NCI-H1930 (cell line): ENCODE measurements around the gene TACO1.

Source experiments
- DNase-seq, 2 experiments: peaks; one replicate each; lab custom pipeline; 2025; lab: John Stamatoyannopoulos, UW

TACO1 gene

DNA sequence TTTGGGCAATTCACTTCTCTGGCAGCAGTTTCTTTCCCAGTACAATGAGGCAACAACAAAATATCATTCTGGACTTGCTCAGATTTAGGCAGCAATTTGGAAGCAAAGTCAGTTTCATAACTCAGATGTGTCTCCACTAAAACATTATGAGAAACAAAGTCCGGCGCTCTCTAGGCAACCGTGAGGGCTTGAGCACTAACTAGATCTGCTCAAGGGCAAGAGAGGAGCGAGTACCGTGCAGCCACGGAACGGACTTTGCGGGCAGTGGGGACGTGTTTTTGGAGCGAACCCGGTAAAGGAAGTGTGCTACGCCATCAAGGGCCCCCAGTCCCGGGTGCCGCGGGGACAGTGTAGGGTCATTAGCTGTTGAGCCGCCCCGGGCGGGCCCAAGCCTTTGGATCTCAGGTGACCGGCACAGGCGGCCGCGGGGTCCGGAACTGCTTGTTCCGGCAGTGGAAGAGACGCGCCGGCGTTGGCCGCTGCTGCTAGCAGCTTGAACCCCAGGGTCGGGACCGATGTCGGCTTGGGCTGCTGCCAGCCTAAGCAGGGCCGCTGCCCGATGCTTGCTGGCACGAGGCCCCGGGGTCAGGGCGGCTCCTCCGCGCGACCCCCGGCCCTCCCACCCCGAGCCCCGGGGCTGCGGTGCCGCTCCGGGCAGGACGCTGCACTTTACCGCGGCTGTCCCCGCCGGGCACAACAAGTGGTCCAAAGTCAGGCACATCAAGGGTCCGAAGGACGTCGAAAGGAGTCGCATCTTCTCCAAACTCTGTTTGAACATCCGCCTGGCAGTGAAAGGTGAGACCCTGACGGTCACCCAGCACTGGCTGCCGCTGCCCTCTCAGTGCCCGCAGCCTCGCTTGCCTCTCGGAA is at the start of gene TACO1:
Gene TACO1 (plus strand): TSS at position 327 of the 870 bp plus-strand sequence. CDS start 189 bp downstream, at position 516.
- DNase-seq: peak; percentile 40 to 84

DNA sequence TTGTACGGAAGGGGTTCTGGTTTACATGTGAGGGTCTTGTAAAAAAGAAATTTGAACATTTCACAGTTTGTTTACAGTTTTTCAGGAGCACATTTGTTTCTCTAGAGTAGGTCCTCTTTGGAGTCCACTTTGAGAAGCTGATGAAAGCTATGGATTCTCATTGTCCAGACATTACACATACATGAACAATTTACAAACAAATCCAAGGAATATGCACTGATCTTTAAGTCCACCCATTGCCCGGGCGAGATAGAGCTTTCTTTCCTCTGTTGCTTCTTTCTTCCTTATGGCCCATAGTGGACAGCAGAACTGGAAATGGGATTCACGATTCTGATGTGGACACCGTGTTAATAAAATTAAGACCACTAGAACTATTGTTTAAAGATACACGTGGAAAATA is 48.5 kb upstream of the TACO1 start:
- DNase-seq: no peak

DNA sequence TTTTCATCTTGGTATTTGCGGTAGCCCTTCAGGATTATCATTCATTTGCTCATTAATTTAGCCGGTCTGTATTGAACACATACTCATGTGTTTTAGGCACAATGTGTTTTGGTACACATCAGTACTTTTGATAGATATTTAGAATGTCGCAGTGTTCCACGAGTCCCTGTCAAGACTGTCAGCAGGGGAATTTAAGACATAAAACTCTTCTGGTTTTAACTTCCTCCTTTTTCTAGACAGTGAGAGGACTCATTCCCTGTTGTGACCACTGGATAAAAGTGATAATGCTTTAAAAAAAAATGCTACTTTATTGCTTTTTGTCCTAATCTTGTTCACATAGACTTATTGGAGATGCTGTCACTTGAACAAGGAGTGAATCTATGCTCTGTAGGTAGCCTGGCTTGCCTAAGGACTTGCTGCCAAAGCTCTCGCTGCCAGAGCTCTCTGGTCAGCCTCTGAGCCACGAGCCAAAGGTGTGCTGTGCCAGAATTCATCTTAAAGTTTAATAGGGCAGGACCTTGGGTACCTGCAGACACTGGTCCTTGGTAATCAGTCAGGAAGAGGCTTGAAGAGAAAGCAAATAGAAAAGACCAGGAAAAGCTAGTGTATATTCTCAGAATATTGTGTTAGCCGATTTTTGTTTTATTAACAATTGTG is 45.1 kb upstream of the TACO1 start:
- no peak for DNase-seq

DNA sequence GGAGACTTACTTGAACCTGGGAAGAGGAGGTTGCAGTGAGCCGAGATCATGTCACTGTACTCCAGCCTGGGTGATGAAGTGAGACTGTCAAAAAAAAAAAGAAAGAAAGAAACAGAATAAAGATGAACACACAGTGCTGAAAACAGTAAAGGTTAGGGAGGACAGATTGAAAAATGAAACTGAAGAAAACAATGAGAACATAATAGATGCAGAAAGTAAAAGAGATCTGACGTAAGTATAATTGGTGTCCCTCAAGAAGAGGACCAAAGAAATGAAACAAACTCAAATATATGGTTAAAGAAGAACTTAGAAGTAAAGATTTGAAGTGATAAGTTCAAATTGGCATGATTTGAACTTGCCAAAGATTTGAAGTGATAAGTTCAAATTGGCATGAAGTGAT is 43.3 kb upstream of the TACO1 start:
- no peak for DNase-seq

DNA sequence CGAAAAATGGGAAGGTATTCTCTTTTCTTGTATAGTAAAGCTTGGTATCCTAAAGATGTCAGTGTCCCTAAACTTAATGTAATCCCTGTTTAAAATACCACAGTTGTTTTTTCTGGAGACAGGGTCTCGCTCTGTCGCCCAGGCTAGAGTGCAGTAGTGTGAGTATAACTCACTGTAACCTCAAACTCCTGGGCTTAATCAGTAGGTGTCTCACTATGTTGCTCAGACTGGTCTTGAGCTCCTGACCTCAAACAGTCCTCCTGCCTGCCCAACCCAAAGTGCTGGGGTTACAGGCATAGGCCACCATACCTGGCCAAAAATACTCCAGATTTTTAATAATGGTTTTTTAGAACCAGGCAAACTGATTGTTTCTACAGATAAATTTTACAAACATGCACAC is 42.3 kb upstream of the TACO1 start:
- no peak for DNase-seq

DNA sequence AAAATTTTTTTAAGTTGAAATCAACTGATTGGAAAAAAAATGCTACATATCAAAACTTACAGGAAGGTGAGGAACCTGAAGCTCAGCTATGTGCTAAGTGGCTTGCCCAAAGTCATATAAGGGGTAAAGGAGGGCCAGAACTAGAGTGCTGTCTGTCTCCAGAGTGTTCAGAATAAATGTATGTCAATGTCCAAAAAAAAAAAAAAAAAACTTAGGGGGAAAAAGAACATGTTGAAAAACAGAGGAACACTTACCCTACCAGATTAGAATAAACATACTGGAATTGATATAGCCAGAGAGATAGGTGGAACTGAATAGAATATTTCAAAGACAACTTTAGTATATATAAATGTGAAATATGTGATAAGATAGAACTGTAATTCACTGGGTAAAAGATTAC is 38.9 kb upstream of the TACO1 start:
- DNase-seq: no peak

DNA sequence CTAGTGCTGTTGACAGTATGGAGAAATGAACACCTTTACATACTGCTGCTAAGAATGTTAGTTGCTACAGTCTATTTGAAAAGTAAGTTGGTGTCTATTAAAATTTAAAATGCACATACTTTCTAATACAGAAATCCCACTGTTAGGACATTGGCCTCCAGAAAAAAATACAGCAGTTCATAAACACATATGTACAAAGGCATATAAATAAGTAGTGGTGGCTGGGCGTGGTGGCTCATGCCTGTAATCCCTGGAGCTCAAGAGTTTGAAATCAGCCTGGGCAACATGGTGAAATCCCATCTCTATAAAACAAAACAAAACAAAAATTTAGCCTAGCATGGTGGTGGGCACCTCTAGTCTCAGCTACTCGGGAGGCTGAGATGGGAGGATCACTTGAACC is 37.4 kb upstream of the TACO1 start:
- DNase-seq: no peak

DNA sequence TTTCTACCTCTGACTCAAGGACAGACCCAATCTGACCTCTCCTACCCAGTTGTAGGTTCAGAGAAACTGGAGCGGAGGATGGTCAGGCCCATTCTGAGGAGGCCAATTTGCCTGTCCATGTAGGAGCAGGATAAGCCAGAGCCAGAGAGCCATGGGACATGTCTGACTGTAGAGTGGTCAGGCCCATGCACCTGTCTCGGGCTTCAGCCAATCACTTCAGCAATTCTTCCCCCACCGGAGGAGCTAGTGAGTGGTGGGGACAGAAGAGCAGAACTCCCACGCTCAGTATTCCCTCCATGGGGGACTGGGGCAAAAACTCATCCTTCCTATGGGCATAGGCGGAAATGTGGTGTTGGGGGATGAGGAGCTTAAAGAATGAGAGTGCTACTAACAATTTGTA is 36.1 kb upstream of the TACO1 start:
- no peak for DNase-seq

DNA sequence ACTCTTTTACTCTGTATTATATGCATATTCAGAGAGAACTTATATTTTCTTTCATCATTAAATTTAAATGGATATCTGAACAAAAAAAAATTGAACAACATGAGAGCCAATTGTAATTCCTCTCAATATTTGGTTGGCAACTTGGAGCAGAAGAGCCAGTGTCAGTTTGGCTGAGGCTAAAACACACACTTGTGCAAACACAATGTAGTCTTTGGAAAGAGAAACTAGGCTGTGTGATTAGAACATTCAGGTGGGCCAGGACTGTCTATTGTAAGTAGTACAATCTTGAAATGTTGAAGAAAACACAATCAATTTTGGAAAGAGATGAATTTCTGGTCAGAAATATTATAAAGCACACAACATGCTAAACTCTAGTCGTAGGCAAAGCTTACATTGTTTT is 33.5 kb upstream of the TACO1 start:
- DNase-seq: no peak

DNA sequence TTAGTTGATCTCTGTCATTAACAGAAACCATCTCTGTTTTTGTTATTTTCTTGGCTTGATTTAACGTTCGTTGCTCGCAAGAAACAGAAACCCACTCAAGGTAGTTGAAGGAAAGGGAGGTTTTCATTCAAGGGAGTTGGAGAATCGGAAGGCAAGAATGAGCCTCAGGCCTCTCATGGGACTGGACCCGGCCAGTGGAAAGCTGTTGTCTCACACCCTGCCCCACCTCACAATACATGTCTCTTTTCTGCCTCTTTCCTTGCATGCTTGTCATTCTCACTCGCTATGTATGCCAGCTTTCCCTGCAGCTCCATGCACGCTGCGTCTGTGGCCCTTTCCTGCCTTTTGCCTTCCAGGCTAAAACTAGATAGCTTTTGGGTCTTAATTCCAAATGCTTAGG is 32.1 kb upstream of the TACO1 start:
- DNase-seq: no peak

DNA sequence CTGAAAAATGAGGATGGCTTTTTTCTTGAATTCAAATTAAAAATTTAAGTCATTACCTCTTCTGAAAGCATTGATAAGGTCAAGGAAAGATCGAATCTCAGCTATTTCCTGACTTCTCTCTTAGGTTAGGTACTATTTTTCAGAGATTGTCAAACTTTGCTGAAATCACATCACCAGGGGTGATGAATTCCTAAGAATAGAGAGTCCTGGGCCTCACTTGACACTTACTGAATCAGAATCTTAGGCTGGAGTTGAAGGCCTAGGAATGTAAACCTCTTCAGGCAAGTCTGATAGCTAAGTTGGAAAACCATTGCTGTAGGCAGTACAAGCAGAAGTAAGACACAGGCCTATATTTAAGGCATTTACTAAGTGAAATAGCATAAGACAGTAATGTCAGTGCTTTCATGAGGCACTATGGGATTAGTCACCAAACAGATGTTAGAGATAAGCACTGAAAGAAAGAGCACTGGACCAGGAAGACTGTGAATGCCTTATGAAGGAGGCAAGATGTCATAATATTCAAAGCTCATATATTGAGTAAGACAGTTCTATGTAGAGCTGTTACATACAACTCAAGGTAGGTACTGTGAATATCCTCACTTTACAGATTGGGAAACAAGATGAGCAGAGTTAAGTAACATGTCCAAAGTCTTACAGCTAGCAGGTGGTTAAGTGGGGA is 28.9 kb upstream of the TACO1 start:
- no peak for DNase-seq

DNA sequence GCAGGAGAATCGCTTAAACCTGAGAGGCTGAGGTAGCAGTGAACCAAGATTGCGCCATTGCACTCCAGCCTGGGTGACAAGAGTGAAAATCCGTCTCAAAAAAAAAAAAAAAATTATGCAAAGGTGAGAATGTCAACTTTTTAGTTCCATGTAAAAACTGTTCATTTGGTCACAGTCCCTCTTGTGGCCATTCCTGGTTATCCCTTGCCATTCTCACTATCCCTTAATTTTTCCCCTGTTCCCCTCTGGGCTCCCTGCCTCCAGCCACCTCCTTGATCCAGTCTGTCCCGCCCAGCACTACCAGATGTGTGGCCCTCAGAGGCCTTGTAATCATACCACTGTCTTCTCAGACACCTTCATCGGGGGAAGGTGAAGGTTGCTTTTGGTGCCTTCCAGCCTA is 27.1 kb upstream of the TACO1 start:
- DNase-seq: no peak

DNA sequence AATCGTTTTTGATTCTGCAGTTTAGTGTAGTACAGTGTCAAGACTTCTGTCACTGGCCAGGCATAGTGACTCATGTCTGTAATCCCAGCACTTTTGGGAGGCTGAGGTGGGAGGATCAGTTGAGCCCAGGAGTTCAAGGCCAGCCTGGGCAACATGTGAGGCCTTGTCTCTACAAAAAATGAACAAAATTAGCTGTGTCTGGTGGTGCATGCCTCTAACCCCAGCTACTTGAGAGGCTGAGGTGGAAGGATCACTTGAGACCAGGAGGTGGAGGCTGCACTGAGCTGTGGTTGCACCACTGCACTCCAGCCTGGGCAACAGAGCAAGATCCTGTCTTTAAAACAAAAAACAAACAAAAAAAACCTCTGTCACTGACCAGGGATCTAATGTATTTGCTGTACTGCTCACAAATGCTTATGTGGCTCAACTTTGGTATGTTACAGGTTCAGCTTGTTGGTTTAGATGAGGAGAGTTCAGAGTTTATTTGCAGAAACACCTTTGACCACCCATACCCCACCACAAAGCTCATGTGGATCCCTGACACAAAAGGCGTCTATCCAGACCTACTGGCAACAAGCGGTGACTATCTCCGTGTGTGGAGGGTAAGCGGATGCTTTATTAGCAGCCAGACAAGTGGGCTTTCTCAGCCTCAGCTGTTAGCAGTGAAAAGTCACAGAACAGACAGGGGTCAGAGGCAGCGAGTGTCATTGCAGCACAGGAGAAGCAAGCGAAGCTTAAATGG is 22.5 kb upstream of the TACO1 start:
- DNase-seq: no peak

DNA sequence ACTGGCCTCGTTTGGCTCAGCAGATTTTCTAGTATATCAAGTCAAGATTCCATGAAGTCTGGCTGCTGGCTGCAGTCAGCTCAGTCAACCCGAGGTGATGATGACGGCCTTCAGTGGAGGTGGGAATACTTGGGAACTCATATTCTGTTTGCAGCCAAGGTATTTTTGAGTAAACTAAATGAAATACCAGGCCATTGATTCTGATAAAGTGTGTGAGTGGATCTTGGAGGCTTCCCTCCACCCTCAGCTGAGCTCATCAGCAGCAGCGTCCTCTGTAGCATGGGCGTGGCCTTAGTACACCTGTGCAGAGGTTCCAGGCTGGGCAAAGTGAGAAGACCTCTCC is 22.0 kb upstream of the TACO1 start:
- DNase-seq: no peak

DNA sequence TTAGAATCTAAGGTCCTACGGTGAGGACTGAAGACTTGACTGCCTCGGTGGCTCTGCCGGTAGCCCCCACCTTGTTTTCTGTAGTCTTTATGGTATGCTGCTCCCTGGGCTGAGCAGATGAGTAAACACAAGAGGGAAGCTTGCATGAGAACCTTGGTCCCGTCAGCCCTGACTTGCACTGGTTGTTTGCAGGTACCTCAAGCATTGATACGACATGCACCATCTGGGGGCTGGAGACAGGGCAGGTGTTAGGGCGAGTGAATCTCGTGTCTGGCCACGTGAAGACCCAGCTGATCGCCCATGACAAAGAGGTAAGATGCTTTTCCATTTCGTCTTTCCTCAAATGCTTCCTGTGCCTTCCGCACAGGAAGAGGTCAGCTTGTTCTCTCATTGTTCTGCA is 21.1 kb upstream of the TACO1 start:
- DNase-seq: no peak

DNA sequence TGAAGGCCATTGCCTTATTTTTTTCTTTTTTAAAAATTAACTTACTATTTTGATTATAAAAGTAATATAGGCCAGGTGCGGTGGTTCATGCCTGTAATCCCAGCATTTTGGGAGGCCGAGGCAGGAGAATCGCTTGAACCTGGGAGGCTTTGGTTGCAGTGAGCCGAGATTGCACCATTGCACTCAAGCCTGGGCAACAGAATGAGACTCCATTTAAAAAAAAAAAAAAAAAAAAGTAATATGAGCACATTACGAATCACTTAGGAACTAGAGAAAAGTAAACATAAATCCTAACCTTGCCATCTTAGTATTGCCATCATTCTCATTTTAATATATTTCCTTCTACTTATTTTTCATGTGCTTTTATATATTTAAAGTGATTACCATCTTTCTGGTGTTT is 12.9 kb upstream of the TACO1 start:
- no peak for DNase-seq

DNA sequence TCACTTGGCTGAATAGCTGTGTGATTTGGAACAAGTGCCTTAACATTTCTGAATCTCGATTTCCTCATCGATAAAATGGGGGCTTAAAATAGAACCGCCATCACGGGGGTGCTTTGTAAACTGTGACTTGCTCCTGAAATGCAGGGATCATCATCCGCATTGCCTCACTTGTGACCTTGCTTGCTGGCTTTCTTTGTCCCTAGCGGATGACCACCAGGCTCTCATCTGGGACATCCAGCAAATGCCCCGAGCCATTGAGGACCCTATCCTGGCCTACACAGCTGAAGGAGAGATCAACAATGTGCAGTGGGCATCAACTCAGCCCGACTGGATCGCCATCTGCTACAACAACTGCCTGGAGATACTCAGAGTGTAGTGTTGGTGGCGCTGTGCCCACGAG is 11.9 kb upstream of the TACO1 start:
- DNase-seq: no peak

DNA sequence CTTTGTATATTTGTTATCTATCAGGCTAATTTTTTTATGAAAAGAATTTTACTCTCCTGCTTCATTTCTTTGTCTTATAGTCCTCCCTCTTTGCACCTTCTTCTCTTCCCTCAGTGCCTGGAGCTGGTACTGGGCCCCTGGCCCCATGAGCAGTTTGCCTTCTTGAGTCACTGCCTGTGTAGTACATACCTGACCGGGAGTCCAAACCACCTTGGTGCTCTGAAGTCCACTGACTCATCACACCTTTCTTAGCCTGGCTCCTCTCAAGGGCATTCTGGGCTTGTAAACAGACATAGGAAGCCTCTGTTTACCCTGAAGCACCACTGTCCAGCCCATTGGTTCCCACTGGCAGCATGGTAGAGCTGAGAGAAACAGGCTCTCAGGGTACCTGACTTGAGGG is 11.0 kb upstream of the TACO1 start:
- DNase-seq: no peak

DNA sequence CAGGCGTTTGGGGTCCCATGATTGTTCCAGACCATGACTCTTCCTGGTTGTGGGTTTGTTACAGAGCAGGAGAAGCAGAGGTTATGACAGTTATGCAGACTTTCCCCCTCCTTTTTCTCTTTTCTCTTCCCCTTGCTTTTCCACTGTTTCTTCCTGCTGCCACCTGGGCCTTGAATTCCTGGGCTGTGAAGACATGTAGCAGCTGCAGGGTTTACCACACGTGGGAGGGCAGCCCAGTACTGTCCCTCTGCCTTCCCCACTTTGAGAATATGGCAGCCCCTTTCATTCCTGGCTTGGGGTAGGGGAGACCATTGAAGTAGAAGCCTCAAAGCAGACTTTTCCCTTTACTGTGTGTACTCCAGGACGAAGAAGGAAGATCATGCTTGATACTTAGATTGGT is 7.9 kb upstream of the TACO1 start:
- no peak for DNase-seq

DNA sequence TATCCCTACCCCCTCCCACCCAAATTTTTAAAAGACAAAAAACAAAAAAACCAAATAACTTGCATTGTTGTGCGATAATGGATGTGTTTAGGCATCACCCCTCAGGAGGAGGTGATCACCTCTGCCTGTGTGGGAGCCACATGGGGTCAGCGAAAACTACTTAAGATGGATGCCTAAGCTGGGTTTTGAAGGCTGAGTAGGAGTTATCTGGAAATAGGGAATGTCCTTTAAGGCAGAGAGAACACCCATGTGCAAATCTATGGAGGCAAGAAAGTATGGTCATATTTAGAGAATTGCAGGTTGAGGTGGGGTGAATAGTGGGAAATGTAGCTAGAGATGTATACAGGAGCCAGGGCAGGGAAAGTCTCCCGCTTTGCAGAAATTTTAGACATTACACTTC is 5.6 kb upstream of the TACO1 start:
- no peak for DNase-seq

DNA sequence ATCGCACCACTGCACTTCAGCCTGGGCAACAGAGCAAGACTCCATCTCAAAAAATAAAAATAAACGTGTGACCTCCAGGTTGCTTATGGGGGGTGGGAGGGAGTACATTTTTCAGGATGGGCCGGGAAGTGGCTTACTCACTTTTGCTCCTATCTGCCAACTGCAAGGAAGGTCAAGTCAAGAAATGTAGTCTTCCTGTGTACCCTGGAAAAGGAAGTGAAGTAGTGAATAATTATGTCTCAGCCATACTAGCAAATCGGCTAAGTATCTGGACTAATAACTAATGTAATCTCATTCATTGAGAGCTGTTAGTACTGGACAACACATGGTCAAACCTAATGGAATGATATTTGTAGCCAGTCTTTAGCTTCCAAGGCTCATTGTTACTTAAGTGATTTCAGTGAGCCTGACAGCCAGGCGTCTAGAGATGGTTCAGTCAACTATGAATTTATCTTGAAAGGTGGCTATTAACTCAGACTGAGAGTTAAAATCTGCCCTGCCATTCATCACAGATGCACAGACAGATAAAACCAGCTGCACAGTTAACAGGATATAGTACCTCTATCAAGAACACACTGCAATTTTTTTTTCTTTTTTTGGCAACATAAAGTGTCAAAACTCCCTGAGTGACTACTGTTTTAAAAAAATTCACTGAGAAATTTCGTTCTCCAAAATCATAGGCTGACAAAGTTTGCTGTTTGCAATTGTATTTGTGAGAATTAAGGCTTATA is 3.7 kb upstream of the TACO1 start:
- DNase-seq: no peak

DNA sequence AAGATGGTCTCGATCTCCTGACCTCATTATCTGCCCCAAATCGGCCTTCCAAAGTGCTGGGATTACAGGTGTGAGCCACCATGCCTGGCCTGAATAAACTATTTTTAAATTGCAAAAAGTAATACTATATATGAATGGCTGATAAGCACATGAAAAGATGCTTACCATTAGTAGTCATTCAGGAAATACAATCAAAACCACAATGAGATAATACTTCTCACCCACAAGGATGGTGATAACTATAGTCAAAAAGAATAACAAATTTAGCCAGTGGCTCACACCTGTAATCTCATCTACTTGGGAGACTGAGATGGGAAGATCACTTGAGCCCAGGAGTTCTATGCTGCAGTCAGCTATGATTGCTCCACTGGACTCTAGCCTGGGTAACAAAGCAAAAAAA is 2.4 kb upstream of the TACO1 start:
- no peak for DNase-seq
